Suprapubic skin (tissue), 4 donors: Measurements from ENCODE around the gene ASS1.

Experiments
- CTCF ChIP-seq, 2 donors: fragments of 200-600 bp in 1 of 2; fragments of 450-650 bp in 1 of 2; sonication (generic) in 1 of 2; IDR thresholded peaks; one replicate each; pipeline ENCODE4 v1.5.1; 2016 to 2019; ENCODE audit warnings: antibody characterized with exemption in 2 of 2, mild to moderate bottlenecking in 1 of 2, moderate library complexity in 1 of 2
- EP300 ChIP-seq: sonication (generic); formaldehyde crosslinking; IDR thresholded peaks from one replicate; pipeline ENCODE4 v1.6.1; 2017; ENCODE audit warnings: antibody characterized with exemption
- POLR2A ChIP-seq, 2 donors: fragments of 450-650 bp; IDR thresholded peaks; one replicate each; pipeline ENCODE4 v1.6.1; 2017; ENCODE audit warnings: antibody characterized with exemption in 2 of 2, mild to moderate bottlenecking in 2 of 2, moderate library complexity in 2 of 2
- POLR2AphosphoS5 ChIP-seq, 3 donors: sonication (generic); formaldehyde crosslinking; IDR thresholded peaks; one replicate each; pipeline ENCODE4 v1.6.1; 2017; ENCODE audit warnings: antibody characterized with exemption in 3 of 3

- TF ChIP-seq CTCF (IDR thresholded peaks at IDR 0.05), result no peak
- no peak for TF ChIP-seq EP300
- no peak for TF ChIP-seq POLR2A (IDR thresholded peaks at IDR 0.05)
- no peak for TF ChIP-seq POLR2AphosphoS5 (IDR thresholded peaks at IDR 0.05)
Measured at GRCh38 chr9:130543859-130544258, 99.1 kb downstream of the ASS1 start.
